ENCODE results near the gene CDC40.

Gene CDC40

GRCh38 chr6:110180228-110181008, at the start of gene CDC40:
Gene CDC40, plus strand, starts transcription at chr6:110180427. Its CDS starts 18 bp downstream, at chr6:110180445.
- peak in 1 of 2 donors; percentile 20 for DNase-seq (ENCODE audit: low read depth in 2 of 2)

DNA sequence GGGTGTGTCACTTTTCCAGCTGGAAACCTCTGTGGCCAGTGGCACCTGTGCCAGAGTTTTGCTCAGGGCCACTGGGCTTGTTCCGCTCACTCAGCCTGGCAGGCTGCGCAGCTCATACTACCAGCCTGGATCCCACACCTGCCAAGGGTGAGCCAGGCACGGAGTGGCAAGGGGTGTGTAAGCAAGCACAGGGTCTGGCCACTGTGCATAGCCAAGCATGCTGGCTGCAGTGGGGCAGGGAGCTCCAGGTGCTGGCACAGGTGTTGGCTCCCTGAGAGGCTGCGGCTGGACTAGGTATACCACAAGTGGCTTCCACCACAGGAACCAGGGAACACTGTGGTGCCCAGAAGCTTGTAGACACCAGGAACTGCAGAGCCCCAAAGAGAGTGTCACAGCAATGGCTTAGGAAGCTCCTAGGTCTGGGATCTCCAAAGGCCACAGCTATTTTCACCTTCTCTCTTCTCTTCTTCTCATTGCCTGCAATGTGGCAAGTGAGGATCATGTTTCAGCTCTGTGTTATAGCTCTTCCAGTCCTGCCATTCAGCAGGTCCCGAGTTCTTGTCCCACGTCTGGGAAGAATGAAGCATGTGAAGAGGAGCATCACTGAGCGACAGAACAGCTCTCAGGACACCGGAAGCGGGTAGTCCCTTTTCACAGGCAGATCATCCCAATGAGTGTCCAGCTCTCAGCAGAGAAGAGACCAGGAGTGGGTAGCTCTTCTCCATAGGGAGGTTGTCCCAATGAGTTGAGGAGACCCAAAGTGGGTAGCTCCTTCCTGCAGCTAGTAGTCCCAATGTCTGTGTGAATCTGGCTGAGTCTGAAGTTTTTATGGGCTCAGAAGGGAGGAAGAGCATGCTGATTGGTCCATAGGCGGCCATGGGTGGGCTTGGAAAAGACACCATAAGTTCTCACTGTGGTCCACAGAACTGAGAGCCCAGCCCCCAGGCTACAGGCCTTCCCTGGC, 42.0 kb upstream of the CDC40 start:
- DNase-seq (ENCODE audit: low read depth in 2 of 2), result no peak

GRCh38 chr6:110139052-110139451, 41.2 kb upstream of the CDC40 start:
- DNase-seq (ENCODE audit: low read depth in 2 of 2), result no peak

GRCh38 chr6:110140650-110141049, 39.6 kb upstream of the CDC40 start:
- DNase-seq (ENCODE audit: low read depth in 2 of 2), result no peak

DNA sequence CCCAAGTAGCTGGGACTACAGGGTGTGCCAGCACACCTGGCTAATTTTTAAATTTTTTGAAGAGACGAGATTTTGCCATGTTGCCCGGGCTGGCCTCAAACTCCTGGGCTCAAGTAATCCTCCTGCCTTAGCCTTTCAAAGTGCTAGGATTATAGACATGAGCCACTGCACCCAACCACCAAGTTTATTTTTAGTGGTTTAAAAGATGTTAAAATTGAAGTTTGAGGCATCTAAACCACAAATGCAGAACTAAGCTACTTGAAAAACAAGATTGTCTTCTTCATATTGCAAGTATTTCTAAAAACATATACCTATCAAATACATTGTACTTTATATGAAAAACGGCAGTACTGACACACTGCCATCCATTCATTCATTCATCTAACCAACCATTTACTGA, 32.4 kb upstream of the CDC40 start:
- DNase-seq (ENCODE audit: low read depth in 2 of 2), result no peak

DNA sequence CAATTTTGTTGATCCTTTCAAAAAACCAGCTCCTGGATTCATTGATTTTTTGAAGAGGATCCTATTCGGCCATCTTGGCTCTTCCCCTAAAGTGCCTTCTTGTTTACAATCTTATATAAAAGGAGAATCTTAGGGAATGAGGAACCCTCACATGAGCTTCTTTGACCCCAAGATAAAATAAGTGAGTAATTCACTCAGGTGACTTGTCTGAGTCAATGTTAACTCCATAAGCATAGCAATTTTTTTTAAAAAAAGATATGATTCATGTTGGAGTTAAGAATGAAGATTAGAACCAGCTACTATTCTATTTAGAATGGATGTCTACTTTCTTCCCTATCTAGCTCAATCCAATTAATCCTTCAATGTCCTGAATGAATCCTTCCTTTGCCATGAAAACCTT, 21.7 kb upstream of the CDC40 start:
- DNase-seq (ENCODE audit: low read depth in 2 of 2), result no peak

DNA sequence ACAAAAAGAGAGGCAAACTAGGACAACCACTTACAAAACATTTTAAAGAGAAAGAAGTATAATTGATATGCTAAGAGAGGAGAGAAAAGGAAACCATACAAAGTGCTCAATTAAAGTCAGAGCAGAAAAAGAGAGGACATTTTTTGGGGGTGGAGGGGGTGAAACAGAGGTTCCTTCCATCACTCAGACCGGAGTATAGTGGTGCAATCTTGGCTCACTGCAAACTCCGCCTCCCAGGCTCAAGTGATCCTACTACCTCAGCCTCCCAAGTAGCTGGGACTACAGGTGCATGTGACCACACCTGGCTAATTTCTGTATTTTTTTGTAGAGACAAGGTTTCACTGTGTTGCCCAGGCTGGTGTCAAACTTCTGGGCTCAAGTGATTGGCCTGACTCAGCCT, 10.1 kb upstream of the CDC40 start:
- DNase-seq (ENCODE audit: low read depth in 2 of 2), result no peak

DNA sequence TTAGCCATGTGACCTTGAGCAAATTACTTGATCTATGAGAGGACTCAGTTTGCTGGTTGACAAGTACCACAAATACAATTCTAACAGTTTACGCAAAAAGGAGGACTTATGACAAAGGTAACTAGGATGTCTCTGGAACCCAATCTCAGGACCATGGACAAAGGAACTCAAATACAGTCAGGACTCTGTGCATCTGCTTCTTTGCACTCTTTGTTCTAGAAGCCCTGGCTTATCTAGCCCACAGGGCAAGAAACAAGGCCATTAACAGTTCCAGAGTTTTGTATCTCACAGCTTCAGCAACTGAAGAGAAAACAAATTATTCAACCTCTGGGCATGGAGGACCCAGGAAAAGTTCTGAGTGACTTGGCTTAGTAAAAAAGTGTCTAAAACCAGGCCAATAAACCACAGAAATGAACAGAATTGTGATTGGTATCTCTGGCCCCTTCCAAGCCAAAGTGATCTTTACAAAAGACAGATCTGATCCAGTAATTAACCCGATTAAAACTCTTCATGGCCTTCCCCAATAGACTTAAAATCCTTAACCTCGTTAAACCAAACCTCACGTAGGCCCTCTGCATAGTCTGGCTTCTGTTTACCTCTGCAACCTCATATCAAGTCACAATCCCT, 6.6 kb upstream of the CDC40 start:
- no peak for DNase-seq (ENCODE audit: low read depth in 2 of 2)

DNA sequence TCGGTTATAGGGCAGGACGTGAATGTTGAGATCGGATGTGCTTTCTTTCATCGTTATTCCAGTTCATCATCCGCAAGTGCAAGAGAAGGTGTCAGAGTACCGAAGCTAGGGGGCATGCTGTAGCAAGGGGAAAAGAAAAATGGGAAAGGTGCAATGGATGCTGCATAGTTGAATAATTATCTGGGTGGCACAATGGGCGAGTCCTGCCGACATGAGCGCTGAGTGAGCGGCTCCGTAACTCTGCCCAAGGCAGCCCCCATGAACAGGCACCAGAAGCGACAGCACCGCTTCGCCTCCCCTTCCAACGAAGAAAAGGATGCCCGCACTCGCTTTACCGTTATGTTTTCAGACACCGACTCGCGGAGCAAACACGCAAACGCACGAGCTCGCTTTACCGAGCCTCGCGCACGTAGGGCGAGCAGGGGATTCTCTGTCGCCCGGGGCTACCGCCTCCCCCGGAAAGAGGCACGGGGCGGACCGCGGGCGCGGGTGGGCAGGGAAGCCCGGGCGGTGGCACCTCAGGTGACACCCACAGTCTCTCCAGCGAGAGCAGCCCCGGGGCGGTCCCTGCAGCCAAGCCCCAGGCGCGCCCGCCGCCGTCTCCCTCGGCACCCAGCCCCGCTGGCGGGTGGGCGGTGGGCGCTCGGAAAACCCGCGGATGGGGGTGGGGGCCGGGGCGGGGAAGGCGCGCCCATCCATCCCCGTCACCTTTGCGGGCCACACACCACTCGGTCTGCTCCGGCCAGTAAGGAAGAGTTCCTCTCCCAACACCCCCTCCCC, 1.4 kb upstream of the CDC40 start:
- DNase-seq (ENCODE audit: low read depth in 2 of 2), result peak; percentile 19 to 36

DNA sequence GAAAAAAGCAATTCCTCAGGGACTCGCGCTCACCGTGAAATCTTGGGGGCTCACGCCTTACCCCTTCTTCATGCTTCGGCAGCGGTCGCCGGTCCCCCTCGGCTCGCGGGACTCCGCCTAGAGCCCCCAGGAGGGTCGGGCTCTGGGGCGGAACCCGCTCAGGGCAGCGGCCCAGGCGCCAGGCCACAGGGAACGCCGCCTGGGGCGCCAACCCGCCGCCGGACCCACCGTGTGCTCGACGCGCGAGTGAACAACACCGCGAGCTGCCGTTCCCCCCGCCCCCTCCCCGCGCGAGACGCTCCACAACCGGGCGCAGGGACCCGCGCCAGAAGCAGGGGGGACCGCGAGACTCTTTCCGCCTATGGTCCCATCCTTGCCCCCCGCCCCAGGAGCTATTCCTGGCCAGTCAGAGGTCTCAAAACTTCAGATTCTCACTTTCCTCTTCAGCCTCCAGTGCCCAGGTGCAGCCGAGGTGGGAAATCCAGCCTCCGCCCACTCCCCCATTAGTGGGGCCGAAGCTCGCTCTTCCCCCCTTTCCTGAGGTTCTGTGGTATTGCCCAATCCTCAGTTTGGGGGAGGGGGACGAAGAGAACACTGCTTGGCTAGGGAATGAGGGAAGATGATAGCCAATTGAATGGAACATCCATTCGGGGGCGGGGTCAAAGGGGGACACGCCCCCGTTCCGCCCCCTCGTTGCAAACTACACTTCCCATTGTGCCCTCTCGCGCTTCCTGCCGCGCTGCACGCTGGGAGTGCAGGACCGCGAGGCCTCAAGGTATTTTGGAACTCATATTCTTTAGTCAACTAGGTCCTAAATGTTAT, 610 bp upstream of the CDC40 start, which contains the start of gene WASF1:
TSS of gene WASF1 (minus strand) at position 265 of the 822 bp plus-strand sequence. CDS start 52,069 bp downstream, outside the sequence.
- peak; percentile 77 to 81 for DNase-seq (ENCODE audit: low read depth in 2 of 2)

DNA sequence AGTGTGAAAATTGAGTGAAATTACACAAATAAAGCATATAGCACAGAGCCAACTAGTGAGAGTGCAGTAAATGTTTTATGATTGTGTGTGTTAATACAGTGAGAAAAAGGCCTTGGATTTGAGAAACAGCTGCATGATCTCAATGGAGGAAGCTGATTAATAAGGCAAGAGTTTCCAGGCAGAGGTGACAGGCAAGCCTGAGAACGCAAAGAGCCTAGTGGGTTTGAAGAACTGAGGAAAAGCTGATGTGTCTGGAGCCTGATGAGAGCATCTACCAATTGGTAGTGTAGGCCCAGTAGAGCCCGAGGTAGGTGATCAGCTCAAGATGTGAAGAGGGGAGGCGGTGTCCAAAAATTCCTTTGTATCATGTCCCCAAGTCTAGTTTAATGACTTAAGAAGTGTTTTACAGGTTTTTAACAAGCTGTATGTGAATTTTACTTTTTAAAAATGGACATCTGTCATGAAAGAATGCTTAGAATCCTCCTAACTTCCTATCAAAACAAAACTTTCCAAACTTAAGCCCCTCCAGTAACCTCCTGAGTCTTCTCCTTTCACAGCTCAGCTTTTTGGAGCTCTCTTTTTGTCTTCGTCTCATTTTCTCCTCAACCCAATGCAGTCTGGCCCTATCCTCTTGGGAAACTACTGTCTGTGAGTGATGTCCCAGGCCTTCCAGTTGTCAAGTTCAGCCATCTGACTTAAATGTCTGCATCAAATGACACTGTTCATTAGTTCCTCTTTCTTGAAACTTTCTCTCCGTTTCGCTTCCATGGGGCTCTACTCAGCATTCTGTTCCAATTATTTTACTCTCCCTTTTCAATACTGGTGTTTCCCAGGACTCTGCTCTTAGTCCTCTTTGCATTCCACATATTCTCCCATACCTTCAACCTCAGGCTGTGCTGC, 1.2 kb downstream of the CDC40 start:
- DNase-seq (ENCODE audit: low read depth in 2 of 2), result no peak

GRCh38 chr6:110183292-110183885, 3.2 kb downstream of the CDC40 start:
- no peak for DNase-seq (ENCODE audit: low read depth in 2 of 2)

- no peak for DNase-seq (ENCODE audit: low read depth in 2 of 2)
Observed at GRCh38 chr6:110185879-110186278, 5.7 kb downstream of the CDC40 start.

DNA sequence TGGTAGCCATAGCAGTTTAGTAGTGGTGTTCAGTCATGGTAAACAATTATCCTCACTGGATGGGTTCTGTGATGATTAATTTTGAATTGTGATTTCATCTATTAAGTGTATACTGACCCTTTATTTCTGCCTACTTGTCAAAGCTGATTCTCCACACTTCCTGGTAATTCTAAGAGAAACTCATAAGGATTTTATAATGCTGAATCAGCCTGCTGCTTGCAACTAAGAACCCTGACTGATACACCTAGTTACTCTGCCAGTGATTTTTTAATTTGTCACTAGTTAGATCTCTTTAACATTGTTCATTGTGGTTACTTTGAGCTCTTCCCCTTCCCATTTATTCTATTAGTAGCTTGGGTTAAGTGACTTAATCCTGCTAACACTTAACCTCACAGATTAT, 8.6 kb downstream of the CDC40 start:
- no peak for DNase-seq (ENCODE audit: low read depth in 2 of 2)

DNA sequence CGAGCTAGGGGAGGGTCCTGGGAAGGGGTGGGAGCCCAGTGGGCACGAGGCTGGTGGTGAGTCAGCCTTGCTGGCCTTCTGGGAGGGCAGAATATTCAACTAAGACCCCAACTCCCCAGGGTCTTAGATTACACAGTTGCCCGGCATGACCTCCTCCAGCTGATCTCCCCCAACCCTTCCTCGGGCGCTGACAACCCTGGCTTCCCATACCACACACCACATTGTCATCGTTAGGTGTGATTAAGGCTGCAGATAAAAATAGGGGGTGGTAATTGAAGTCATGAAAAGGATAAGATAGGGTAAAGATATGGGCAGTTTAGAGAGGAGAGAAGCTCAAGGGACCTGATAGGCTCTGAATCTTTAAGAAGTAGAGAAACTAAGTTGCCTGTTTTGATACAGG, 10.5 kb downstream of the CDC40 start:
- DNase-seq (ENCODE audit: low read depth in 2 of 2), result no peak

DNA sequence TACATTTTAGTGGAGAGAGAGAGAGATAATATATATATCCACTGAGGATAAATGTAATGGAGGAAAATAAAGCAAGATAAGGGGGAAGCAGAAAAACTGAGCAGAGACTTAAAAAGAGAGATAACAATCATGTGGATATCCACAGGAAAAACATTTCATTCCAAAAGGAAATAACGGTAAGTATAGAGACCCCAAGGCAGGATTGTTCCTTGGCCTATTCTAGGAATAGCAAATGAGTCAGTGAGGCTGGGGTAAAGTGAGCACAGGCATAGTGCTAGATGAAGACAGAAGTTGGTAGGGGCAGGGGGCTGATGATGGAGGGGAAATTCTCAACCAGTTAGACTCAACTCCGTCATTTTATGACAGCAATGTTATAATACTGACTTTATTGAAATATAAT, 11.2 kb downstream of the CDC40 start:
- DNase-seq (ENCODE audit: low read depth in 2 of 2), result no peak

DNA sequence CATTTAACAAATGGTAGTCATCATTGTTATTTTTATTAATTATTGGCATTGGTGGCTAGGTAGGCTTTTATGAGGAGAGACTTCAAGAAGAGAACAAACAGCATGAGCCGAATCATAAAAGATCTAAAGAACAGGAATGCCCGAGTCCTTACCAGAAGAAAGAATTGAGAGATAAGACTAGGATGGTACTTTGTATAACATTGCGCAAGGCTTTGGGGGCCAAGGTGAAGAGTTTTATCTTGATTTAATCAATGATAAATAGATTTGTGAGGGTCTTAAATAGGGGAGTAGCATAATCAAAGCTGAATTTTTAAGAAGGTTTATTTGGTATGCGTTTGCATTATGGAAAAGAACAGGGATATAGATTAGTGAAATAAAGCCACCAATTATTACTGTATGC, 15.4 kb downstream of the CDC40 start:
- DNase-seq (ENCODE audit: low read depth in 2 of 2), result no peak

GRCh38 chr6:110196874-110197273, 16.6 kb downstream of the CDC40 start:
- DNase-seq (ENCODE audit: low read depth in 2 of 2), result no peak

- DNase-seq (ENCODE audit: low read depth in 2 of 2), result no peak
Observed at GRCh38 chr6:110198561-110198960, 18.3 kb downstream of the CDC40 start.
